ENCODE data around the gene PLBD2. TPM values are rescaled to one million over a fixed set of nuclear protein-coding genes. Genes with fewer than 3 reads are reported as not detected.

Gene PLBD2
- total and polyA plus RNA-seq, 2 donors (not counting 1 experiment from before 2014, with no cell fraction given) = 11.9 to 35.5 TPM

DNA sequence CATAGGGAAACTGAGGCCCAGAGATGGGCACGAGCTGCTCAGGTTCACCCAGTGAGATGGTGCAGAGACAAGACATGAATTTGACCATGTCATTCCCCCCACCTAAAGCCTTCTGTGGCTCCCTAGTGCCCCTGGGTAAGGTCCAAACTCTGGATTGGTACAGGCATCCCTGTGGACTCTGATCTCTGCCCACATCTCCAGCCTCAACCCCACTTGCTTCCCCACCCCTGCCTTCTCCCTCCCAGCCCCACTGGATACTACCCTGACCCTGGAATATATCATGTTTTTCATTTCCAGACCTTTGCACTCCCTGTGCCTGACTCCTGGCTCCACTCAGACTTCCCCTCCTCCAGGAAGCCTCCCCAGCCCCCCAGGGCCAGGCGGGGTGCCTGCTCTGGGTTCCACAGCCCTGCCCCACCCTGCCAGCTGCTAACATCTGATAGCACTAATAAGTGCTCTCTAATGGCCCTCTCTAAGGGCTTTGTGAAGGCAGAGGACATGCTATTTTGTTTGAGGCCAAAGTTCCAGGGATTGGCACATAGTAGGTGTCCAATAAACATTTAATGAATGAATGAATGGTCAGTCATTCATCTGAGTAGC, 62.7 kb downstream of the PLBD2 start:
- TF ChIP-seq EZH2 (IDR thresholded peaks at IDR 0.05; ENCODE audit: low read length, missing control alignments) = no peak
- TF ChIP-seq, protein P1, sequence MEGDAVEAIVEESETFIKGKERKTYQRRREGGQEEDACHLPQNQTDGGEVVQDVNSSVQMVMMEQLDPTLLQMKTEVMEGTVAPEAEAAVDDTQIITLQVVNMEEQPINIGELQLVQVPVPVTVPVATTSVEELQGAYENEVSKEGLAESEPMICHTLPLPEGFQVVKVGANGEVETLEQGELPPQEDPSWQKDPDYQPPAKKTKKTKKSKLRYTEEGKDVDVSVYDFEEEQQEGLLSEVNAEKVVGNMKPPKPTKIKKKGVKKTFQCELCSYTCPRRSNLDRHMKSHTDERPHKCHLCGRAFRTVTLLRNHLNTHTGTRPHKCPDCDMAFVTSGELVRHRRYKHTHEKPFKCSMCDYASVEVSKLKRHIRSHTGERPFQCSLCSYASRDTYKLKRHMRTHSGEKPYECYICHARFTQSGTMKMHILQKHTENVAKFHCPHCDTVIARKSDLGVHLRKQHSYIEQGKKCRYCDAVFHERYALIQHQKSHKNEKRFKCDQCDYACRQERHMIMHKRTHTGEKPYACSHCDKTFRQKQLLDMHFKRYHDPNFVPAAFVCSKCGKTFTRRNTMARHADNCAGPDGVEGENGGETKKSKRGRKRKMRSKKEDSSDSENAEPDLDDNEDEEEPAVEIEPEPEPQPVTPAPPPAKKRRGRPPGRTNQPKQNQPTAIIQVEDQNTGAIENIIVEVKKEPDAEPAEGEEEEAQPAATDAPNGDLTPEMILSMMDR (conservative IDR thresholded peaks at IDR 0.05 in 1 of 2, IDR thresholded peaks at IDR 0.05 in 1 of 2; ENCODE audit: low read depth in 1 of 2, low read length in 2 of 2) = no peak
- no peaks in the 10 kb centered on the region for H4K20me1 ChIP-seq (ENCODE audit: control insufficient read depth, extremely low read depth, insufficient read depth, low read length)
- H3K4me1 ChIP-seq (ENCODE audit: control insufficient read depth, extremely low read depth, insufficient read depth, low read length) = no peaks in the 10 kb centered on the region
- H3K36me3 ChIP-seq (ENCODE audit: control insufficient read depth, insufficient read depth, low read length) = no peaks in the 10 kb centered on the region
- H2AFZ ChIP-seq (ENCODE audit: low read length) = no peak overlapping the region
- no peak overlapping the region for H3K9ac ChIP-seq (ENCODE audit: insufficient read depth, low read length)
- H3K4me3 ChIP-seq (replicated peaks in 1 of 4; ENCODE audit: control extremely low read depth in 1 of 4, insufficient read depth in 1 of 4, low read depth in 3 of 4, low read length in 4 of 4) = no peak overlapping the region
- H3K27me3 ChIP-seq (ENCODE audit: control insufficient read depth, insufficient read depth, low read length) = no peaks in the 10 kb centered on the region
- no peak for DNase-seq (ENCODE audit: low read depth in 2 of 2)
- no peak overlapping the region for H3K4me2 ChIP-seq (ENCODE audit: extremely low read depth, insufficient read depth, low read length)
- no peak overlapping the region for H3K27ac ChIP-seq (ENCODE audit: insufficient read depth, low read length)
- no peaks in the 10 kb centered on the region for H3K9me3 ChIP-seq (ENCODE audit: control insufficient read depth, insufficient read depth, low read depth, low read length)
- peaks cover 2% of the 10 kb centered on the region for H3K79me2 ChIP-seq (ENCODE audit: control insufficient read depth, insufficient read depth, low read length)

DNA sequence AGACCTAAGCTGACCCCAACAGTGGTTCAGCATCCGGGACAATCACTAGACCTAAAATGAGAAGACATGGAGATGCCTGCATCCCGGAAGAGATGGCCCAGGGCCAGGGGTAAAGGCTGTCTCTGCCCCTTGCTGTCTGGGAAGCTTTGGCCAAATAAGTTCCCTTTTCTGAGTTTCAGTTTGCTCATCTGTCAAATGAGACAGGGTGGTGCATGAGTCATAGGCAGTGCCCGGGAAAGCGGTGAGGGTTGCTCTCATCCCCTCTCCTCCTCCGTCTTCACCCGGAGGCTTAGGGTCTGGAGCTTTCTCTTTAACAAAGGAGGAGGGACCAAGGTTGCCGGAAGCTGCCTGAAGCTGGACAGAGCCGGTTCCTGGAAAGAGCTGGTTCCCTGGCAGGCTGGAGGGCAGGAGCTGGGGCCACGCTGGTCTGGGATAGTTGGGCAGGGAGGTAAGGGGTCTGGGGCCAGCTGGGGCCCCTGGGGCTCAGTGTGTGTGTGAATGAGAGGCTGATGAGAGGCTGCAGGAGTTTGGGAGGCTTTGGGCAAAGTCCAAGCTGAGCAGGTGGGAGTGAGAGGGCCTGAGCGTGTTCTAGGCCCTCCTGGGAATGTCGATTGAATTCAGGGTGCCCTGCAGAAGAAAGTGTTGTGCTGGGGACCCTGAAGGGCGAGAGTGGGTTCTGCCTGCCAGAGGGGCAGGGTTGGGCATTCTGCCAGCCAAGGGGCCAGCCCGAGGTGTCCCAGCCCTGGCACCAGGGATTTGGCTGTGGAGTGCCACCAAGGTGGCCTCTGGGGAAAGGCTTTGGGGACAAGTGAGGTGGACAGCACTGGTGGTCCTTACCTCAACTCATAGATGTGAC, 63.9 kb downstream of the PLBD2 start, which contains the start of gene SDSL:
SDSL (plus strand) TSS at position 351 of the 856 bp plus-strand sequence. CDS start 5,603 bp downstream, outside the sequence.
- Histone ChIP-seq H3K9ac (ENCODE audit: insufficient read depth, low read length) (peak within 1 kb of the TSS; percentile 80), H3K9me3 (ENCODE audit: control insufficient read depth, insufficient read depth, low read depth, low read length) (no peaks in the 10 kb centered on the region), H3K4me3 (replicated peaks in 1 of 4; ENCODE audit: control extremely low read depth in 1 of 4, insufficient read depth in 1 of 4, low read depth in 3 of 4, low read length in 4 of 4) (peak within 1 kb of the TSS; percentile 41 to 81 (median 60)), H3K4me2 (ENCODE audit: extremely low read depth, insufficient read depth, low read length) (peak within 1 kb of the TSS; percentile 96), H3K27me3 (ENCODE audit: control insufficient read depth, insufficient read depth, low read length) (no peaks in the 10 kb centered on the region), H4K20me1 (ENCODE audit: control insufficient read depth, extremely low read depth, insufficient read depth, low read length) (no peaks in the 10 kb centered on the region), H3K27ac (ENCODE audit: insufficient read depth, low read length) (peak within 1 kb of the TSS; percentile 58), H3K79me2 (ENCODE audit: control insufficient read depth, insufficient read depth, low read length) (peaks cover 2% of the 10 kb centered on the region), H3K4me1 (ENCODE audit: control insufficient read depth, extremely low read depth, insufficient read depth, low read length) (no peaks in the 10 kb centered on the region), H3K36me3 (ENCODE audit: control insufficient read depth, insufficient read depth, low read length) (no peaks in the 10 kb centered on the region), H2AFZ (ENCODE audit: low read length) (peak within 1 kb of the TSS; percentile 88)
- DNase-seq (ENCODE audit: low read depth in 2 of 2) = peak; percentile 84 to 88
- TF ChIP-seq, protein P1 (conservative IDR thresholded peaks at IDR 0.05 in 1 of 2, IDR thresholded peaks at IDR 0.05 in 1 of 2; ENCODE audit: low read depth in 1 of 2, low read length in 2 of 2) = no peak
- no peak for TF ChIP-seq EZH2 (IDR thresholded peaks at IDR 0.05; ENCODE audit: low read length, missing control alignments)

DNA sequence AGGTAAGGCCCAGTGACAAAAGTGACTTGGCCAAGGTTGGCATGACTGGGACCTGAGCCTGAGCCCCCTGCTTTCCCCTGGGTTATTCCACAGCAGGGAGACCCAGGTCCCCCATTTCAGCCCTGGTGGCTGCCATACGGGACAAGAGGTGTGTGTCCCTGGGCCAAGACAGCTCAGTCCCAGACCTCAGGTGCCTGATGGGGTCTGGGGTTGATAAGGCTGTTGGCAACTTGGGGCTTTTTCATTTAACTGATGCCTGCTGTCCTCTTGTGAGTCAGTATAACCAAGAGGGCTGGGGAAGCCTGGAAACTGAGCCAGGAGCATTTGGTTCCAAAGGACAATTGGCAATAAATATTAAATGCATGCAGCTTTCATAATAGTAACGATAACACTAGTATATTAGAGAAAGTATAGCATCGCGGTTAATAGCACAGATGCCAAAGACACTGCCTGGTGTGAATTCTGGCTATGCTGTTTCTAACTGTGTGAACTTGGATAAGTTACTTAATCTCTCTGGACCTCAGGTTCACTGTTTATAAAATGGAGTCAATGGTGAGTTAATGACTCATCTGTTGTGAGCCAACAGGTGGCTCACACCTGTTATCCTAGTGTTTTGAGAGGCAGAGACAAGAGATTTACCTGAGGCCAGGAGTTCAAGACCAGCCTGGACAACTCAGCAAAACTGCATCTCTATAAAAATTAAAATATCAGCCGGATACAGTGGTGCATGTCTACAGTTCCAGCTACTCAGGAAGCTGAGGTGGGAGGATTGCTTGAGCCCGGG, 64.7 kb downstream of the PLBD2 start:
- Histone ChIP-seq H4K20me1 (ENCODE audit: control insufficient read depth, extremely low read depth, insufficient read depth, low read length) (no peaks in the 10 kb centered on the region), H3K4me2 (ENCODE audit: extremely low read depth, insufficient read depth, low read length) (peak overlapping the region; percentile 96), H2AFZ (ENCODE audit: low read length) (no peak overlapping the region), H3K36me3 (ENCODE audit: control insufficient read depth, insufficient read depth, low read length) (no peaks in the 10 kb centered on the region), H3K79me2 (ENCODE audit: control insufficient read depth, insufficient read depth, low read length) (peaks cover 2% of the 10 kb centered on the region), H3K27ac (ENCODE audit: insufficient read depth, low read length) (peak overlapping the region; percentile 58), H3K9ac (ENCODE audit: insufficient read depth, low read length) (peak overlapping the region; percentile 80), H3K4me3 (replicated peaks in 1 of 4; ENCODE audit: control extremely low read depth in 1 of 4, insufficient read depth in 1 of 4, low read depth in 3 of 4, low read length in 4 of 4) (peak overlapping the region; percentile 41 to 81 (median 60)), H3K9me3 (ENCODE audit: control insufficient read depth, insufficient read depth, low read depth, low read length) (no peaks in the 10 kb centered on the region), H3K4me1 (ENCODE audit: control insufficient read depth, extremely low read depth, insufficient read depth, low read length) (no peaks in the 10 kb centered on the region), H3K27me3 (ENCODE audit: control insufficient read depth, insufficient read depth, low read length) (no peaks in the 10 kb centered on the region)
- no peak for DNase-seq (ENCODE audit: low read depth in 2 of 2)
- TF ChIP-seq, protein P1 (conservative IDR thresholded peaks at IDR 0.05 in 1 of 2, IDR thresholded peaks at IDR 0.05 in 1 of 2; ENCODE audit: low read depth in 1 of 2, low read length in 2 of 2) = no peak
- TF ChIP-seq EZH2 (IDR thresholded peaks at IDR 0.05; ENCODE audit: low read length, missing control alignments) = no peak
